Osteocyte (in vitro differentiated cells): ENCODE data around the gene KIF21B. TPM values are rescaled to one million over a fixed set of nuclear protein-coding genes. Genes with fewer than 3 reads are reported as not detected.

ENCODE experiments used
- DNase-seq: peaks from one replicate; pipeline ENCODE4 v3.0.0; 2021; ENCODE audit warnings: mixed read lengths; ENCODE audit not compliant: unreplicated experiment; ENCODE audit errors: extremely low spot score
- H3K27ac Mint-ChIP-seq: one replicate; pipeline ENCODE4 v1.8.0; 2021; ENCODE audit warnings: mild to moderate bottlenecking, mixed read lengths; ENCODE audit not compliant: unreplicated experiment
- H3K27me3 Mint-ChIP-seq: one replicate; pipeline ENCODE4 v1.8.0; 2021; ENCODE audit warnings: mixed read lengths; ENCODE audit not compliant: unreplicated experiment
- H3K36me3 Mint-ChIP-seq: one replicate; pipeline ENCODE4 v1.8.0; 2021; ENCODE audit warnings: mixed read lengths; ENCODE audit not compliant: unreplicated experiment
- H3K4me1 Mint-ChIP-seq: one replicate; pipeline ENCODE4 v1.8.0; 2021; ENCODE audit warnings: mixed read lengths; ENCODE audit not compliant: unreplicated experiment
- H3K4me3 Mint-ChIP-seq: one replicate; pipeline ENCODE4 v1.8.0; 2021; ENCODE audit warnings: mild to moderate bottlenecking, moderate library complexity, mixed read lengths; ENCODE audit not compliant: unreplicated experiment
- H3K9me3 Mint-ChIP-seq: one replicate; pipeline ENCODE4 v1.8.0; 2021; ENCODE audit warnings: mixed read lengths; ENCODE audit not compliant: unreplicated experiment
- CTCF ChIP-seq: fragments of 200-600 bp; sonication (generic); IDR thresholded peaks from 2 replicates; pipeline ENCODE4 v1.5.0; 2021; ENCODE audit warnings: antibody characterized with exemption, mild to moderate bottlenecking, moderate library complexity
- total RNA-seq: library from RNA; stranded (reverse); gene quantifications from 2 replicates; pipeline ENCODE4 v1.2.1, GENCODE V29; 2021

Gene KIF21B
- total RNA-seq, 1 donor from 2014 or later = 0.97 TPM

- H3K27ac Mint-ChIP-seq = no peak overlapping the region
- H3K27me3 Mint-ChIP-seq = peaks cover 2% of the 10 kb centered on the region
- peaks cover 30% of the 10 kb centered on the region for H3K4me1 Mint-ChIP-seq
These were observed 9.3 kb downstream of the KIF21B start for GRCh38 chr1:201013991-201014815.

GRCh38 chr1:201013031-201013485 lies 10.5 kb downstream of the KIF21B start:
- Mint-ChIP-seq H3K27ac (no peak overlapping the region), H3K27me3 (peaks cover 2% of the 10 kb centered on the region), H3K36me3 (no peaks in the 10 kb centered on the region), H3K9me3 (no peaks in the 10 kb centered on the region), H3K4me3 (no peak overlapping the region), H3K4me1 (peaks cover 28% of the 10 kb centered on the region)
- TF ChIP-seq CTCF = no peak
- no peak for DNase-seq

More at GRCh38 chr1:201013991-201014815, 9.3 kb downstream of the KIF21B start:
- no peak for DNase-seq
- H3K36me3 Mint-ChIP-seq = no peaks in the 10 kb centered on the region
- H3K9me3 Mint-ChIP-seq = no peaks in the 10 kb centered on the region
- TF ChIP-seq CTCF = no peak
- no peak overlapping the region for H3K4me3 Mint-ChIP-seq

- no peak for DNase-seq
- no peak for TF ChIP-seq CTCF
- Mint-ChIP-seq H3K9me3 (no peaks in the 10 kb centered on the region), H3K27me3 (peaks cover 2% of the 10 kb centered on the region), H3K4me3 (no peak overlapping the region), H3K4me1 (peaks cover 14% of the 10 kb centered on the region), H3K27ac (no peak overlapping the region), H3K36me3 (no peaks in the 10 kb centered on the region)
These were observed 11.9 kb downstream of the KIF21B start for GRCh38 chr1:201011616-201012015.

GRCh38 chr1:201009962-201010645 lies 13.4 kb downstream of the KIF21B start:
- Mint-ChIP-seq H3K36me3 (no peaks in the 10 kb centered on the region), H3K4me1 (no peaks in the 10 kb centered on the region), H3K9me3 (no peaks in the 10 kb centered on the region), H3K4me3 (no peak overlapping the region), H3K27me3 (no peaks in the 10 kb centered on the region), H3K27ac (no peak overlapping the region)
- DNase-seq = no peak
- TF ChIP-seq CTCF = no peak
